Calu3 (cell line): ENCODE data around the gene OBSCN. TPM values are rescaled to one million over a fixed set of nuclear protein-coding genes. Genes with fewer than 3 reads are reported as not detected.

Experiments
- BruUV-seq: library from RNA; stranded (reverse); fragments of 400-500 nt; replicated peaks from 2 replicates; lab custom pipeline; 2021; lab: Mats Ljungman, UMichigan
- CTCF ChIA-PET: fragments of 300-600 bp; sonication (Branson Sonifier 250); formaldehyde crosslinking; loops from one replicate; lab custom pipeline; 2022; ENCODE audit warnings: antibody characterized with exemption; lab: Charles Lee
- DNase-seq: peaks from one replicate; pipeline ENCODE4 v3.0.0; 2022
- H3K27ac Mint-ChIP-seq: one replicate; pipeline ENCODE4 v1.8.0; 2022; ENCODE audit warnings: mixed read lengths; ENCODE audit not compliant: unreplicated experiment
- H3K27me3 Mint-ChIP-seq: one replicate; pipeline ENCODE4 v1.8.0; 2022; ENCODE audit warnings: mixed read lengths; ENCODE audit not compliant: unreplicated experiment
- H3K36me3 Mint-ChIP-seq: one replicate; pipeline ENCODE4 v1.8.0; 2022; ENCODE audit warnings: mild to moderate bottlenecking, moderate library complexity, mixed read lengths; ENCODE audit not compliant: insufficient read depth, unreplicated experiment
- H3K4me1 Mint-ChIP-seq: one replicate; pipeline ENCODE4 v1.8.0; 2022; ENCODE audit warnings: mild to moderate bottlenecking, low read depth, mixed read lengths; ENCODE audit not compliant: unreplicated experiment
- H3K4me3 Mint-ChIP-seq: one replicate; pipeline ENCODE4 v1.8.0; 2022; ENCODE audit warnings: mild to moderate bottlenecking, low read depth, moderate library complexity, mixed read lengths; ENCODE audit not compliant: unreplicated experiment
- H3K9me3 Mint-ChIP-seq: one replicate; pipeline ENCODE4 v1.8.0; 2022; ENCODE audit warnings: low read depth, mixed read lengths; ENCODE audit not compliant: unreplicated experiment
- CTCF ChIP-seq: fragments of 200-600 bp; IDR thresholded peaks from one replicate; pipeline ENCODE4 v1.8.0; 2022; ENCODE audit warnings: antibody characterized with exemption; ENCODE audit not compliant: unreplicated experiment
- intact Hi-C: fragments of 100-400 bp; cut with micrococcal nuclease; formaldehyde crosslinking; loops from one replicate; pipeline ENCODE4 v1.10.0; 2022; ENCODE audit not compliant: unreplicated experiment
- total RNA-seq: library from RNA; stranded (reverse); gene quantifications from 2 replicates; pipeline ENCODE4 v1.2.3, GENCODE V29; 2022

The OBSCN gene
- total RNA-seq, 1 experiment from 2014 or later = 19.5 TPM

- H3K27ac Mint-ChIP-seq = no peak overlapping the region
- peaks cover 4% of the 10 kb centered on the region for H3K9me3 Mint-ChIP-seq
- no peak overlapping the region for H3K4me3 Mint-ChIP-seq
- H3K4me1 Mint-ChIP-seq = no peaks in the 10 kb centered on the region
- H3K36me3 Mint-ChIP-seq = no peaks in the 10 kb centered on the region
- CTCF ChIA-PET = no interaction called here
- DNase-seq = no peak
- intact Hi-C loops = no loop called here
- BruUV-seq = no TSS peak
- H3K27me3 Mint-ChIP-seq = peaks cover 36% of the 10 kb centered on the region
- no peak for TF ChIP-seq CTCF
Observed at GRCh38 chr1:228205526-228206436, 2.1 kb upstream of the OBSCN start.

- DNase-seq = no peak
- H3K36me3 Mint-ChIP-seq = peaks cover 5% of the 10 kb centered on the region
- H3K9me3 Mint-ChIP-seq = no peaks in the 10 kb centered on the region
- H3K4me3 Mint-ChIP-seq = no peak overlapping the region
- intact Hi-C loops = no loop called here
- no peak for TF ChIP-seq CTCF
- CTCF ChIA-PET = interaction anchor here (0.5 kb wide), 1 partner anchor 75 kb away, joined by 6 read pairs; no protein-coding TSS in a partner anchor
- peaks cover 36% of the 10 kb centered on the region for H3K27me3 Mint-ChIP-seq
- BruUV-seq = no TSS peak
- no peak overlapping the region for H3K27ac Mint-ChIP-seq
- H3K4me1 Mint-ChIP-seq = no peaks in the 10 kb centered on the region
Observed at GRCh38 chr1:228206582-228207351, 1.1 kb upstream of the OBSCN start.

GRCh38 chr1:228207381-228207810 lies 448 bp upstream of the OBSCN start:
- no TSS peak for BruUV-seq
- Mint-ChIP-seq H3K4me3 (no peak overlapping the region), H3K4me1 (no peaks in the 10 kb centered on the region), H3K27ac (no peak overlapping the region), H3K9me3 (no peaks in the 10 kb centered on the region), H3K27me3 (peaks cover 36% of the 10 kb centered on the region), H3K36me3 (peaks cover 8% of the 10 kb centered on the region)
- no peak for TF ChIP-seq CTCF
- DNase-seq = no peak
- intact Hi-C loops = no loop called here
- CTCF ChIA-PET = no interaction called here

GRCh38 chr1:228208831-228209551 lies 1.1 kb downstream of the OBSCN start:
- no peaks in the 10 kb centered on the region for H3K4me1 Mint-ChIP-seq
- BruUV-seq = no TSS peak
- CTCF ChIA-PET = no interaction called here

More at GRCh38 chr1:228208831-228209551, 1.1 kb downstream of the OBSCN start:
- Mint-ChIP-seq H3K27ac (no peak overlapping the region), H3K36me3 (peaks cover 24% of the 10 kb centered on the region), H3K27me3 (peaks cover 36% of the 10 kb centered on the region), H3K4me3 (no peak overlapping the region), H3K9me3 (no peaks in the 10 kb centered on the region)
- intact Hi-C loops = no loop called here
- TF ChIP-seq CTCF = no peak
- no peak for DNase-seq
